Activated CD8-positive, alpha-beta memory T cell treated with anti-CD3 and anti-CD28 coated beads, Interleukin-2, amount 50 U/mL, for 1 hour (primary cell): ENCODE measurements around the gene CRB1.
"Not testable (repeated sequence)": the region's sequence is repeated elsewhere in the genome, so short reads cannot be mapped to it uniquely, and the experiment has no call there.

Source experiments
- DNase-seq: peaks from one replicate; pipeline ENCODE4 v3.0.0-alpha.2; 2020; ENCODE audit errors: extremely low read depth

CRB1 gene

DNA sequence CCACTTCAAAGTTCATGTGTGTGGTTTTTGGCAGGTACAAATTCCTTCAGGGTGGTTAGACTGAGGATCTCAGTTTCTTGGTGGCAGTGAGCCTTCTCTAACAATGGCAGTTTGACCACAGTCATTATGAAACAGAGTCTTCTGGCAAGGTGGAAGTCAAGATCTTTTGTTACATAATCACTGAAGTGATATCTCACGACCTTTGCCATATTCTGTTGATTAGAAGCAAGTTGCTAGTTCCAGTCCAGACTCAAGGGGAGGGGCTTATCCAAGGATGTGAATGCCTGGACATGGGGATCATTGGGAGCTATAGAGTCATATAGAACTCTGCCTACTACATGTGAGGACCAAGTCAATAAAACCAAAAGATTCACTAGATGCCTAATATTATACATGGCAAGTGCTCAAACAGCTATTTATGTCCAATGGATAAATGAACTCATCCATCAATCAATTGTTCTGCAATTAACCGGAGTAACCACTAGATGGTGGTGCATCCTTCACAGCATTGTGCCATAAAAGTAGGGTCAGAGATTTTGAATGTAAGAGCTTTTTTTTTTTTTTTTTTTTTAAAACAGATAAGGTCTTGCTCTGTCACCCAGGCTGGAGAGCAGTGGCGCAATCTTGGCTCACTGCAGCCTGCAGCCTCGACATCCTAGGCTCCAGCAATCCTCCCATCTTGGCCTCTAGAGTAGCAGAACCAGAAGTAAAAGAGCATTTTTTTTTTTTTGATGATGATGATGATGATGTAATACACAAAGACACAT is 131.9 kb downstream of the CRB1 start:
- no peak for DNase-seq

GRCh38 chr1:197400522-197400902 is 132.5 kb downstream of the CRB1 start:
- no peak for DNase-seq

DNA sequence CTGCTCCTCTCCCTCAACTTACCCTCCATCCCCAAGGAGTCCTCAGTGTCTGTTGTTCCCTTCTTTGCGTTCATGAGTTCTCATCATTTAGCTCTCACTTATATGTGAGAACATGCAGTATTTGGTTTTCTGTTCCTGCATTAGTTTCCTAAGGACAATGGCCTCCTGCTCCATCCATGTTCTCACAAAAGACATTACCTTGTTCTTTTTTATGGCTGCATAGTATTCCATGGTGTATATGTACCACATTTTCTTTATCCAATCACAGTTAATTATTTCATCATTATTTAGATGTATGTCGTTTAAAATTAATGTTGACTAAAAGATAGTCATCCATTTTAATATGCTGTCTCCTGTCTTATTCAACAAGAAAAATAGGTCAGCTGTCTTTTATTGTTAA is 134.1 kb downstream of the CRB1 start:
- no peak for DNase-seq

DNA sequence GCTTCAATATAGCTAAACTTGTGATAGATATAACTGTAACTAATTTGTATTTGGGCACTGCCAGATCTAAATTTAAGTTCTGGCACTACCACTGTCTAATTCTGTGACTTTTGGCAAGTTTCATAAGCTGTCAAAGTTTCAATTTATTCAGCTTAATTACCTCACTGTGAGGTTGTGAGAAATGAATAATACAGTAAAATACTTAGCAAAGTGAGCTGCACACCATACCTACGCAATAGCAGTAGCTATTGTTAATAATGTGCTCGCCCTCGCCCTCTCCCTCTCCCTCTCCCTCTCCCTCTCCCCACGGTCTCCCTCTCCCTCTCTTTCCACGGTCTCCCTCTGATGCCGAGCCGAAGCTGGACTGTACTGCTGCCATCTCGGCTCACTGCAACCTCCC is 136.7 kb downstream of the CRB1 start:
- not testable (repeated sequence) for DNase-seq

- DNase-seq: not testable (repeated sequence)
These were observed 137.6 kb downstream of the CRB1 start for GRCh38 chr1:197405614-197406013.

DNA sequence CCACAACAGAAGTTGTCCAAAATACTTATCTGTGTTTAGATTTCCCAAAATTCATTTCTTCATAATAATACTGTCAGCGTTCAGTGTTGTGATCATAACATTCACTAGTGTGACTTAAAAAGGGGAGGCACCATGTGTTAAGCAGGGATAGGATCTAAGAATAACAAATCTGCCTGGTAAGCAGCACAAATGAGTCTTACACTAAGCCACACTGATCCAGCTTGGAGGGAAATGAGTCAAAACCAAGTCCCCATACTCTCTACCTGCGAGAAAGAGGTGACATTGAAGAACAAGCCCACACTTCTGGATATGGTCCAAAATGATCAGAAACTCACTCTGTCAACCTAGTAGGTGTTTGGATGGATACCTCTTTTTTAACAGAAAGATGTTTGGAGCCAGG is 145.5 kb downstream of the CRB1 start:
- DNase-seq: no peak

GRCh38 chr1:197415221-197415620 is 147.2 kb downstream of the CRB1 start:
- no peak for DNase-seq

- no peak for DNase-seq
These were observed 150.6 kb downstream of the CRB1 start for GRCh38 chr1:197418693-197419092.

- DNase-seq: no peak
These were observed 154.9 kb downstream of the CRB1 start for GRCh38 chr1:197422993-197423392.

GRCh38 chr1:197424380-197424779 is 156.3 kb downstream of the CRB1 start:
- DNase-seq: no peak

DNA sequence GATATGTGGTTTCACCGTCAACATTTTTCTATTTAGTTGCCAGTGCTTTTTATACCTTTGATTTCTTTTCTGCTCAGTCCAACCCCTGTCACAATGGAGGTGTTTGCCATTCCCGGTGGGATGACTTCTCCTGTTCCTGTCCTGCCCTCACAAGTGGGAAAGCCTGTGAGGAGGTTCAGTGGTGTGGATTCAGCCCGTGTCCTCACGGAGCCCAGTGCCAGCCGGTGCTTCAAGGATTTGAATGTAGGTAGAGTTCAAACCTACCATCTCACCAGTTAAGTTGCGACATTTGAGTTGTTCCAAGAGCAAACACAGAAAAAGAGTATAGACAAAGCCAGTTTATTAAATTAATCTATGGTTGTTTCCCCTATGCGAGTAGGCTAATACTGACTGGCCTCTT is 161.3 kb downstream of the CRB1 start:
- no peak for DNase-seq

DNA sequence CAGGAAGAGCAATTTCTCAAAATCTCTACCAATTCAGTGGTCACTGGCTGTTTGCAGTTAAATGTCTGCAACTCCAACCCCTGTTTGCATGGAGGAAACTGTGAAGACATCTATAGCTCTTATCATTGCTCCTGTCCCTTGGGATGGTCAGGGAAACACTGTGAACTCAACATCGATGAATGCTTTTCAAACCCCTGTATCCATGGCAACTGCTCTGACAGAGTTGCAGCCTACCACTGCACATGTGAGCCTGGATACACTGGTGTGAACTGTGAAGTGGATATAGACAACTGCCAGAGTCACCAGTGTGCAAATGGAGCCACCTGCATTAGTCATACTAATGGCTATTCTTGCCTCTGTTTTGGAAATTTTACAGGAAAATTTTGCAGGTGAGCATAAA is 167.2 kb downstream of the CRB1 start:
- no peak for DNase-seq

- no peak for DNase-seq
These were observed 169.5 kb downstream of the CRB1 start for GRCh38 chr1:197437601-197438000.

DNA sequence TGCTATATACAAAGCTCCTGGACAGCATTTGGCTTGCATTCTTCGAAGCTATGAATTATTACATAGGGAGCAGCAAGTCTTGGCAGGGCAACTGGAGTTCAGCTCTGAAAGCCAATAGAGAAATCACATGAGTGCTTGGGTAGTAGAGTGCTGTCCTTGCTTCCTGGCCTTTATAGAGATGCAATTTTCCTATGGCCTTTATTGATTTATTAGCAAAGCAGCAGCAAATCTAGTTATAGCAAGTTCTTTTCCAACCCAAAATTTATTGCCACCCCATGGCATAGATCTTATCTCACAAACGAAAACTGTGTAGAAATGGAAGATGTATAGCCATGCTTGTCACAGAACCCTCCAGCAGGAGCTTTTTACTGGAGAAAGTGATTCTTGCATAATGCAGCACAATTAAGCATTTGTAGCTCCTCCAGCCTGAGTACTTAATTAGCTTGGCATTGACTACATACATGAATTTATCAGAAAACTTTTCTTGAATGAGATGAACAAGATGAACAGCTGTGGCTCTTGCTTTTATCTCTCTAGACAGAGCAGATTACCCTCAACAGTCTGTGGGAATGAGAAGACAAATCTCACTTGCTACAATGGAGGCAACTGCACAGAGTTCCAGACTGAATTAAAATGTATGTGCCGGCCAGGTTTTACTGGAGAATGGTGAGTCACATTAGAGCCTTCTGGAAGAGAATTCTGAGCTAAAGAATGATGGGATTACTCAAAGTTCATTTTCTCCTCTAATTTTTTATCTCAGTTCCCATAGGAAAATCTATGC is 170.1 kb downstream of the CRB1 start:
- no peak for DNase-seq

GRCh38 chr1:197439708-197440280 is 171.7 kb downstream of the CRB1 start:
- no peak for DNase-seq

GRCh38 chr1:197440715-197441114 is 172.7 kb downstream of the CRB1 start:
- DNase-seq: no peak

DNA sequence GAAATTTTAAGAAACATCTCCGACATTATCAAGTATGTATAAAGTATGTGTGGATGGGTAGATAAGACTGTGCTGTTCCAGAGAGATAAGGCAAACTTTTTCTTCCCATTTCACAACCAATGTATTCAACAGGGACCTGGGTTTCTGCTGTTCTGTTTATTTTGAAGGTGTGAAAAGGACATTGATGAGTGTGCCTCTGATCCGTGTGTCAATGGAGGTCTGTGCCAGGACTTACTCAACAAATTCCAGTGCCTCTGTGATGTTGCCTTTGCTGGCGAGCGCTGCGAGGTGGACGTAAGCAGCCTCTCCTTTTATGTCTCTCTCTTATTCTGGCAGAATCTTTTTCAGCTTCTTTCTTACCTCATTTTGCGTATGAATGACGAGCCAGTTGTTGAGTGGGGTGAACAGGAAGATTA is 174.0 kb downstream of the CRB1 start:
- DNase-seq: no peak

DNA sequence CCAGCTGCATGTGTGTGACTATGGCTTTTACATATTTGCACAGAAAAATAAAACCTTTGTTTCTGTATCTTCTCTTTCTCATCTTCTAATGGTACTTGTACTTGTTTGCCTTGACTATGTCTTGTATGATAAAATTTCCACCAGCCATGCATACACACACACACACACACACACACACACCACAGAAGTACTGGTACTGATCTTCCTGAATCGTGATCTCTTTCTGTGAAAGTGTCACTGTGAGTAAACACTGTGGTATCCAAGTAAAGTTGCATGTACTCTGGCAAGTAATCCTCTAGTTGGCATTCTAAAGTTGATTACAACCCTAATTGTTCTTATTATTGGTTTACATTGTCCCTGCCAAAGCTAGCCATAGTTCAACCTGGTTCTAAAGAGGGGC is 176.7 kb downstream of the CRB1 start:
- no peak for DNase-seq

GRCh38 chr1:197448121-197448779 is 180.2 kb downstream of the CRB1 start:
- DNase-seq: no peak

DNA sequence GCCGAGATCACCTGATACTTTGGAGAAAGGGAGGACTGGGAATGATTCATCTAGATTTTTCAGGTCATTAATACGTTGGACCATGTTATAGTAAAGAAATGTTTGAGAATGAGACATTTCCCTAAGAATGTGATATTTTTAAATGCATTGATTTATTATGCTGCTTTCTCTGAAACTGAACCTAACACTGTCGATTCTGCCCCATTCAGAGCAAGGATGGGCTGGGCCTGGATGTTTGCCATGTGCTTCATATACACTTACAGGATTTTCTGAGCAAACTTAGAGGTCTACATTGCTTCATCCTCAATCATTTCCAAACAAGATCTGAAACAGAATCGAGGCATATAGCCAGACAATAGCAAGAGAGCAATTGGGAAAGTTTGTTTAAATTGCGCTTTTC is 183.3 kb downstream of the CRB1 start:
- DNase-seq: no peak

- no peak for DNase-seq
These were observed 185.5 kb downstream of the CRB1 start for GRCh38 chr1:197453376-197454058.

- DNase-seq: no peak
These were observed 194.5 kb downstream of the CRB1 start for GRCh38 chr1:197462539-197462938.
